AG09309 (cell line): ENCODE data around the gene ARL13A.
"Not testable (repeated sequence)": the region's sequence is repeated elsewhere in the genome, so short reads cannot be mapped to it uniquely, and the experiment has no call there.

Experiments used
- DNase-seq: peaks from one replicate; pipeline ENCODE4 v3.0.0-alpha.2; 2010; ENCODE audit warnings: low read depth
- H3K4me3 ChIP-seq: 2 replicates; pipeline ENCODE4 v1.5.1; 2011; ENCODE audit warnings: mild to moderate bottlenecking, low read depth, low read length, moderate library complexity; ENCODE audit not compliant: control insufficient read depth
- TF ChIP-seq, protein P1 (sequence below): IDR thresholded peaks from 2 replicates; pipeline ENCODE4 v1.5.1; 2011; ENCODE audit warnings: mild to moderate bottlenecking, low read depth, low read length, inconsistent platforms; ENCODE audit not compliant: insufficient read depth, control insufficient read depth; ENCODE audit errors: missing control alignments

ARL13A gene

GRCh38 chrX:100984818-100985217 is 15.3 kb downstream of the ARL13A start:
- DNase-seq: no peak
- TF ChIP-seq, protein P1, sequence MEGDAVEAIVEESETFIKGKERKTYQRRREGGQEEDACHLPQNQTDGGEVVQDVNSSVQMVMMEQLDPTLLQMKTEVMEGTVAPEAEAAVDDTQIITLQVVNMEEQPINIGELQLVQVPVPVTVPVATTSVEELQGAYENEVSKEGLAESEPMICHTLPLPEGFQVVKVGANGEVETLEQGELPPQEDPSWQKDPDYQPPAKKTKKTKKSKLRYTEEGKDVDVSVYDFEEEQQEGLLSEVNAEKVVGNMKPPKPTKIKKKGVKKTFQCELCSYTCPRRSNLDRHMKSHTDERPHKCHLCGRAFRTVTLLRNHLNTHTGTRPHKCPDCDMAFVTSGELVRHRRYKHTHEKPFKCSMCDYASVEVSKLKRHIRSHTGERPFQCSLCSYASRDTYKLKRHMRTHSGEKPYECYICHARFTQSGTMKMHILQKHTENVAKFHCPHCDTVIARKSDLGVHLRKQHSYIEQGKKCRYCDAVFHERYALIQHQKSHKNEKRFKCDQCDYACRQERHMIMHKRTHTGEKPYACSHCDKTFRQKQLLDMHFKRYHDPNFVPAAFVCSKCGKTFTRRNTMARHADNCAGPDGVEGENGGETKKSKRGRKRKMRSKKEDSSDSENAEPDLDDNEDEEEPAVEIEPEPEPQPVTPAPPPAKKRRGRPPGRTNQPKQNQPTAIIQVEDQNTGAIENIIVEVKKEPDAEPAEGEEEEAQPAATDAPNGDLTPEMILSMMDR: no peak
- H3K4me3 ChIP-seq: no peak overlapping the region

GRCh38 chrX:100990139-100990538 is 20.6 kb downstream of the ARL13A start:
- DNase-seq: no peak
- TF ChIP-seq, protein P1: no peak
- no peak overlapping the region for H3K4me3 ChIP-seq

DNA sequence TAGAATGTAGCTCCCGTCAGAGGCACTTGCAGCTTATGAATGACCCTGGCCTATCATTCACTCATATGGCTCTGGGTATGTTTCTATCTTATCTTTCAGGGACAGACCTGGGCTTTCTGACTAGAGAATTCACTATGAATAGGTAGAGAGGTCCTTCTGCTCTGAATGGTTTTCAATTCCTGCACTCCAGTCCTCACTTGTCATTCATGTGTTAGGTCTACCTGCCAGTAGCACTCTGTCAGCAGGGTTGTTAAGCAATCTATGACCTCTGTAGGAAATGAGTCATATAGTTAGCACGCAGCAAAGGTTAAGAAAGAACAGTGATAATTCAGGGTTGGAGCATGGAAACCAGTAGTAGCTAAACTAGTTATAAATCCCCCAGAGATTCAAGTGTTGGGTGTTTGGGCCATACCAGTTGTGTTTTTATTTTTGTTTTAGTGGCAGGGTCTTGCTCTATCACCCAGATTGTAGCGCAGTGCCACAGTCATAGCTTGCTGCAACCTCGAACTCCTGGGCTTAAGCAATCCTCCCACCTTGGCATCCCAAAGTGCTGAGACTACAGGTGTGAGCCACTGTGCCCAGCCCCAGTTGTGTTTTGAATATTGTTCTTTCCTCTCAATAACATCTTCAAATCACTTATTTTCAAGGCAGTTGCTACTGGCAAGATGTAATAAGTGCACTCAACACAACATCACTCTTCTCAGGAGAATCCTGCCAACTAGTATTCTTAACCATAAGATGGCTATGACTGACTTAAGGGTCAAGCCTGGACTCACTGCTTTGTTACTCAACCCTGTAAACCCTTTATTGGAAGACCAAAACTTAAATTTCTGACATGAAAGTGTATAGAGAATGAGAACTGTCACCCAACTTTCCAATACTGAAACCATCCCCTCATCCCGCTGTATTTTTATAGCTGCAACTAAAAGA is 25.1 kb downstream of the ARL13A start:
- no peak overlapping the region for H3K4me3 ChIP-seq
- TF ChIP-seq, protein P1: no peak
- DNase-seq: no peak

DNA sequence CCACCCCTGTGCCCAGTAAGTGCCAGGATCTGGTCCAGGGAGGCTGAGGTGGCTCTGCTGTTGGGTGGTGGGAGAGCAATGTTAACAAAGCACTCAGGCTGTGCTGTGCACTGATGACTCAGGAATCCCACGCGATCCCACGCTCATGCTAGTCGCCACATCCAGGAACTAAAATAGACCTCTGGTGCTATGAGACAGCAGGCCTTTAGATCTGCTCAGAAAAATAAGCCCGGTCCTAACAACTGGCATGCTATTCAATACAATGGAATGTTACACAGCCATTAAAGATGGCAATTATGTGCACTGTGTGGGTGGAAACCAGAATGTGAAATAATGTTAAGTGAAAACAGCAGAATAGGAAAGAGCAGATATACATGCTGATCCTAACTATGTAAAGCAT is 26.0 kb downstream of the ARL13A start:
- DNase-seq: peak; percentile 68
- TF ChIP-seq, protein P1: no peak
- H3K4me3 ChIP-seq: no peak overlapping the region

- TF ChIP-seq, protein P1: no peak
- no peak for DNase-seq
- H3K4me3 ChIP-seq: no peak overlapping the region
Observed at GRCh38 chrX:100999451-100999850, 29.9 kb downstream of the ARL13A start.

DNA sequence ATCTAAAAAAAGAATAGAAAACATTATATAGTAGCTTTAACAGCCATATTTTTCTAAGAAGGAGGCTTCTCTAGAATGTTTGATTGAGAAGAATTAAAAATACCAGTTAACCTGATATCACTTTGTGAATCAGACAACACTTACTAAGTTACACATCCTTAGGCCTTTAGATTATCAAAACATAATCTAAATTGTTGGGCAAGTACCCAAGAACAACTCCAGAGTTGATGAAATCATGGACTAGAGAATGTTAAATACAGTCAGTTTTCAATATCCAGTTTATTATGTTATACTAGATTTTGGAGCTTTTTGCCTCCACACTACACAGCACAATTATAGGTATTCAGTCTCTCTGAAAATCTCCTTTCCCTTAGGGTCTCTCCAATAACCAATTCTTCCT is 39.6 kb downstream of the ARL13A start:
- no peak for DNase-seq
- TF ChIP-seq, protein P1: no peak
- H3K4me3 ChIP-seq: no peak overlapping the region

GRCh38 chrX:101012031-101012430 is 42.5 kb downstream of the ARL13A start:
- DNase-seq, H3K4me3 ChIP-seq: not testable (repeated sequence)
